Measurements from ENCODE around the gene IRF4.
"Not testable (repeated sequence)": the region's sequence is repeated elsewhere in the genome, so short reads cannot be mapped to it uniquely, and the experiment has no call there.

The IRF4 gene

GRCh38 chr6:404685-405423 is 13.3 kb downstream of the IRF4 start:
- peak; percentile 60 for DNase-seq (ENCODE audit: low read depth, low spot score)
- H3K4me3 ChIP-seq (ENCODE audit: low read length) = no peak overlapping the region

GRCh38 chr6:408148-408547 is 16.6 kb downstream of the IRF4 start:
- DNase-seq (ENCODE audit: low read depth, low spot score) = no peak
- no peak overlapping the region for H3K4me3 ChIP-seq (ENCODE audit: low read length)

- H3K4me3 ChIP-seq (ENCODE audit: low read length) = no peak overlapping the region
- DNase-seq (ENCODE audit: low read depth, low spot score) = no peak
Measured at GRCh38 chr6:408599-409102, 17.1 kb downstream of the IRF4 start.

GRCh38 chr6:409370-409972 is 17.9 kb downstream of the IRF4 start:
- H3K4me3 ChIP-seq (ENCODE audit: low read length) = no peak overlapping the region
- no peak for DNase-seq (ENCODE audit: low read depth, low spot score)

- no peak for DNase-seq (ENCODE audit: low read depth, low spot score)
- no peak overlapping the region for H3K4me3 ChIP-seq (ENCODE audit: low read length)
Measured at GRCh38 chr6:410555-411395, 19.2 kb downstream of the IRF4 start.

- no peak for DNase-seq (ENCODE audit: low read depth, low spot score)
- H3K4me3 ChIP-seq (ENCODE audit: low read length) = no peak overlapping the region
Measured at GRCh38 chr6:411402-412145, 20.0 kb downstream of the IRF4 start.

- no peak overlapping the region for H3K4me3 ChIP-seq (ENCODE audit: low read length)
- no peak for DNase-seq (ENCODE audit: low read depth, low spot score)
Measured at GRCh38 chr6:412146-412886, 20.8 kb downstream of the IRF4 start.

- no peak for DNase-seq (ENCODE audit: low read depth, low spot score)
- H3K4me3 ChIP-seq (ENCODE audit: low read length) = no peak overlapping the region
Measured at GRCh38 chr6:414447-414846, 22.9 kb downstream of the IRF4 start.

- DNase-seq (ENCODE audit: low read depth, low spot score) = no peak
- no peak overlapping the region for H3K4me3 ChIP-seq (ENCODE audit: low read length)
Measured at GRCh38 chr6:415087-415486, 23.5 kb downstream of the IRF4 start.

- DNase-seq (ENCODE audit: low read depth, low spot score) = no peak
- no peak overlapping the region for H3K4me3 ChIP-seq (ENCODE audit: low read length)
Measured at GRCh38 chr6:421211-421610, 29.7 kb downstream of the IRF4 start.

GRCh38 chr6:422433-423054 is 31.0 kb downstream of the IRF4 start:
- no peak overlapping the region for H3K4me3 ChIP-seq (ENCODE audit: low read length)
- DNase-seq (ENCODE audit: low read depth, low spot score) = no peak

- no peak overlapping the region for H3K4me3 ChIP-seq (ENCODE audit: low read length)
- DNase-seq (ENCODE audit: low read depth, low spot score) = no peak
Measured at GRCh38 chr6:423055-423798, 31.7 kb downstream of the IRF4 start.

- H3K4me3 ChIP-seq (ENCODE audit: low read length) = no peak overlapping the region
- no peak for DNase-seq (ENCODE audit: low read depth, low spot score)
Measured at GRCh38 chr6:423799-424345, 32.3 kb downstream of the IRF4 start.

GRCh38 chr6:424741-425417 is 33.3 kb downstream of the IRF4 start:
- H3K4me3 ChIP-seq (ENCODE audit: low read length) = no peak overlapping the region
- DNase-seq (ENCODE audit: low read depth, low spot score) = no peak

- DNase-seq (ENCODE audit: low read depth, low spot score); H3K4me3 ChIP-seq (ENCODE audit: low read length): not testable (repeated sequence)
Measured at GRCh38 chr6:425418-425788, 33.9 kb downstream of the IRF4 start.

GRCh38 chr6:426198-426738 is 34.7 kb downstream of the IRF4 start:
- H3K4me3 ChIP-seq (ENCODE audit: low read length); DNase-seq (ENCODE audit: low read depth, low spot score): not testable (repeated sequence)
